ENCODE results near the gene SECISBP2. TPM values are rescaled to one million over a fixed set of nuclear protein-coding genes. Genes with fewer than 3 reads are reported as not detected.

SECISBP2 gene
- total and polyA plus RNA-seq, 2 experiments from 2014 or later, result 77.7 to 86.8 TPM

GRCh38 chr9:89353989-89354388 is 35.7 kb downstream of the SECISBP2 start:
- Histone ChIP-seq H2AFZ (no peak overlapping the region), H3K79me2 (replicated peaks; ENCODE audit: insufficient read depth) (peaks cover 3% of the 10 kb centered on the region; the same call in 1 of the 2 replicates), H3K4me2 (no peak overlapping the region), H4K20me1 (replicated peaks; ENCODE audit: insufficient read depth) (peaks cover 20% of the 10 kb centered on the region), H3K9me2 (ENCODE audit: insufficient read depth) (no peaks in the 10 kb centered on the region), H3K27ac (ENCODE audit: low read depth) (no peak overlapping the region), H3F3A (replicated peaks; ENCODE audit: low read depth) (no peaks in the 10 kb centered on the region), H3K4me1 (ENCODE audit: insufficient read depth) (no peaks in the 10 kb centered on the region), H3K4me3 (no peak overlapping the region), H3K36me3 (ENCODE audit: insufficient read depth) (peaks cover 49% of the 10 kb centered on the region), H3K27me3 (ENCODE audit: insufficient read depth) (no peaks in the 10 kb centered on the region)
- Mint-ChIP-seq H3K27ac (no peak overlapping the region), H3K4me3 (no peak overlapping the region), H3K27me3 (ENCODE audit: insufficient read depth, low read depth, poor library complexity) (no peaks in the 10 kb centered on the region), H3K9me3 (no peaks in the 10 kb centered on the region), H3K4me1 (no peaks in the 10 kb centered on the region), H3K36me3 (ENCODE audit: low read depth) (peaks cover 96% of the 10 kb centered on the region)
- ATAC-seq, result no peak
- no peak for DNase-seq (ENCODE audit: low spot score)
- no peak for TF ChIP-seq ZNF114 (CRISPR knock-in tag; IDR thresholded peaks at IDR 0.05)
- no peak for TF ChIP-seq EZH2phosphoT487 (IDR thresholded peaks at IDR 0.05; ENCODE audit: unreplicated experiment)
- no peak for TF ChIP-seq CTCF (conservative IDR thresholded peaks at IDR 0.05; ENCODE audit: low read depth in 2 of 2)
- no peak for TF ChIP-seq ZNF331 (CRISPR knock-in tag; IDR thresholded peaks at IDR 0.05; ENCODE audit: low read depth)
- TF ChIP-seq ETS1 (IDR thresholded peaks at IDR 0.05), result no peak
- TF ChIP-seq EZH2 (IDR thresholded peaks at IDR 0.05; ENCODE audit: low read depth, unreplicated experiment), result no peak
- TF ChIP-seq NANOG (IDR thresholded peaks at IDR 0.05; ENCODE audit: borderline replicate concordance), result no peak
- TF ChIP-seq REST (IDR thresholded peaks at IDR 0.05; ENCODE audit: unreplicated experiment), result no peak
- TF ChIP-seq JUNB (IDR thresholded peaks at IDR 0.05; ENCODE audit: unreplicated experiment), result no peak

GRCh38 chr9:89354471-89354870 is 36.2 kb downstream of the SECISBP2 start:
- no peaks in the 10 kb centered on the region for H3K9me2 ChIP-seq (ENCODE audit: insufficient read depth)
- H3K79me2 ChIP-seq (replicated peaks; ENCODE audit: insufficient read depth), result peaks cover 3% of the 10 kb centered on the region; the same call in 1 of the 2 replicates
- H3K27me3 ChIP-seq (ENCODE audit: insufficient read depth), result no peaks in the 10 kb centered on the region
- H3K4me2 ChIP-seq, result no peak overlapping the region
- H3K4me3 Mint-ChIP-seq, result no peak overlapping the region
- H3K4me1 Mint-ChIP-seq, result no peaks in the 10 kb centered on the region
- no peaks in the 10 kb centered on the region for H3K4me1 ChIP-seq (ENCODE audit: insufficient read depth)
- no peak overlapping the region for H2AFZ ChIP-seq
- no peaks in the 10 kb centered on the region for H3K27me3 Mint-ChIP-seq (ENCODE audit: insufficient read depth, low read depth, poor library complexity)
- no peak overlapping the region for H3K4me3 ChIP-seq
- H3K36me3 ChIP-seq (ENCODE audit: insufficient read depth), result peaks cover 51% of the 10 kb centered on the region
- H3K27ac ChIP-seq (ENCODE audit: low read depth), result no peak overlapping the region
- ATAC-seq (no peak), DNase-seq (ENCODE audit: low spot score) (no peak)
- peaks cover 98% of the 10 kb centered on the region for H3K36me3 Mint-ChIP-seq (ENCODE audit: low read depth)
- H3K27ac Mint-ChIP-seq, result no peak overlapping the region
- H3K9me3 Mint-ChIP-seq, result no peaks in the 10 kb centered on the region
- H4K20me1 ChIP-seq (replicated peaks; ENCODE audit: insufficient read depth), result peaks cover 21% of the 10 kb centered on the region
- H3F3A ChIP-seq (replicated peaks; ENCODE audit: low read depth), result no peaks in the 10 kb centered on the region
- TF ChIP-seq EZH2phosphoT487 (IDR thresholded peaks at IDR 0.05; ENCODE audit: unreplicated experiment) (no peak), STAT1 (IDR thresholded peaks at IDR 0.05; ENCODE audit: unreplicated experiment) (no peak)

All from GM23338 (cell line).